HG02610 (cell line): ENCODE measurements around the gene AVL9.
A peak's percentile ranks its signal among the peaks of the same experiment; 100 is the strongest.
"Not testable (repeated sequence)": the region's sequence is repeated elsewhere in the genome, so short reads cannot be mapped to it uniquely, and the experiment has no call there.

ENCODE experiments used
- ATAC-seq: cut with Tn5 transposase; IDR thresholded peaks from one replicate; pipeline ENCODE4 v1.9.1; 2021; ENCODE audit warnings: mild to moderate bottlenecking, moderate library complexity; ENCODE audit not compliant: unreplicated experiment

AVL9 gene

DNA sequence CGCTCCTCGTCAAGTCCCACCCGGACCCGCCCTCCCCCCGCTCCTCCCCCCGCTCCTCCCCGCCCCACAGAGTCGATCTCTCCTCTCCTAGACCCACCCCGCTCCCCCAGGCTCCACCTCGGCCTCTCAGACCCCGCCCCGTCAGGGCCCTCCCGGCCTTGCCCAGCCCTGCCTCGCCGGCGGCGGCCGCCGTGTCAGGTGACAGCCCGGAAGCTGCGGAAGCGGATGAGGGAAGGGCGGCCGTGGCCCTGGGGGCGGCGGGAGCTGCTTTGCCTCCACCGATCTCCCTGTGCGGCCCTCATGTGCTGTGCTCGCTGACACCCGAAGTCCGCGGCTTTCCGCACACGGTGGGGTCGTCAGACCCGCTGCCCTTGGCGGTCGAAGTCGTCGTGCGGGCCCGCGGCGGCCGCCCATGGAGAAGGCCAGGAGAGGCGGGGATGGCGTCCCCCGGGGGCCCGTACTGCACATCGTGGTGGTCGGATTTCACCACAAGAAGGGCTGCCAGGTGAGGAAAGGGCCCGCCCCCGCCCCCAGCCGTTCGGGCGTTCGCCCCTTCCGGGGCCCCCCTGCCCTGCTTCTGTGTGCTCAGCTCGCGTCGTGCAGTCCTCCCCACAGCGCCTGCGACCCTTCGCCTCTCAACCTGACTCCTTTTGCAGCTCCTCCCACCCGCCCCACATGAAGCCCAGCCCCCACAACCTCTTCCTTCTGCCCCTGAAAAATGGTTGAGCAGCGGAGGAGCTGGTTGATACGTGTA lies at the start of gene AVL9:
TSS of gene AVL9 (plus strand) at position 192 of the 754 bp plus-strand sequence. CDS start at position 413, 221 bp downstream.
- peak; percentile 98 for ATAC-seq

GRCh38 chr7:32447218-32447617 lies 48.1 kb upstream of the AVL9 start:
- ATAC-seq: no peak

DNA sequence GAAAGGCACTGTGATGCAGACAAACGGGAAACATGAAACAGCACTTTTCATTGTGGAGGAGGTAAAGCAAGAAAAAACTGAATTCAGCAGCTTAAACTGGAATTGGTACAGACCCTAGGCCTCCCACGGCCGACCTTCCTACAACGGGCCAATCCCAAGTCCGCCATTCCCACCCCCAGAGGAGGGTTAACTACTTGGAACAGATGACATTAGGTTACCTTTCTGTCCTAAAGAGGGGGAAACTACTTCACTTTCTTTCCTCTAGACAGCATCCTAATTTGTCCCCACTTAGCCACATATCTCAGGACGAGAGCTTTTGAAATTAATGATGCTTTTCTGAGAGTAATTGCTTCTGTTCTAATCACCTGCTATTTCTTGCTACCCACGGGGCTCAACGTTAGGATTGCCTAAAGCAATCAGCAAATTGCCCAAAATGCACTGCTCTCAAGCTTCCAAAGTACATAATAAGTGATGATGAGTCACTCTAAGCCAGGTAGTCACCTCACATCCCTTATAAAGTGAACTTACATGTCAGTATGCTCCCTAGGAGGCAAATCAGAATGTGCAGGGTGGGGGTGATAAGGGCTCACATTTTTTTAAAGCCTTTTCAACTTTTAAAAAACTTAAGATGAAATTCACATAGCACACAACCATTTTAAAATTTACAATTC lies 41.8 kb upstream of the AVL9 start:
- no peak for ATAC-seq

DNA sequence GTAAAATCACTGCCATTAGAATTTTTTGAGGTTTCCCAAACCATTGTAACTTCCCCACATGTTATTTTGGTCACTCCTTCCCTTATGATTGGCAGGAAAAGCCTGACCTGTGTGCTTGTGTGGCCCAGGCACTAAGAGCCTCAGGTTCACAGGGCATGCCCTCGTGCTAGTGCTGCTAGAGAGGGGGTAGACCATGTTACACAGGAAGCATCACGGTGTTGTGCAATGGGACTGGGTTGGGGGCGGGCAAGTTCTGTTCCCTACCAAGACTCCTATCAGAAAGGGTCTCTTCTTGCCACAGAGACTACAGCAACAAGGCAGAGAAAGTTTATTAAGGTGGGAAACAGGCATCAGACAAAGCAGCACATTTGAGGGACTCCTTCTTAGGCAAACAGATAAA lies 37.3 kb upstream of the AVL9 start:
- no peak for ATAC-seq

DNA sequence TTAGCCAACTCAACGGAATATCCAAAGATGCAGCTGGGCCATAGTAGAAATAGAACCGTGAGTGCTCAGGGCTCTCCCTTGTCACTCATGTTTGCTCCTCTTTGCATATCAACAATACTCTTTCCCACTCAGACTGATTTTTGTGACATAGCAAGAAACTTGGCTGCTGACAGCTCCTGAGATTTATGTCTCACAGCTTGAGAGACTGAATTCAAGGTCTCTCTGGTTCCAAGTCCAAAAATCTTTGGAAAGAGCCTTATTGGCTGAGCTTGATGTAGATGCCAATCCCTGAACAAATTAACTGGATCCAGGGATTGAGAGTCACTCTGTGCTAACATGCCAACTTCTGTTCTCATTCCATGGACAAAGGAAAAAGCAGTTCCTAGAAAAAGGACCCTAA lies 35.5 kb upstream of the AVL9 start:
- ATAC-seq: no peak

- no peak for ATAC-seq
Observed at GRCh38 chr7:32461484-32461883, 33.8 kb upstream of the AVL9 start.

DNA sequence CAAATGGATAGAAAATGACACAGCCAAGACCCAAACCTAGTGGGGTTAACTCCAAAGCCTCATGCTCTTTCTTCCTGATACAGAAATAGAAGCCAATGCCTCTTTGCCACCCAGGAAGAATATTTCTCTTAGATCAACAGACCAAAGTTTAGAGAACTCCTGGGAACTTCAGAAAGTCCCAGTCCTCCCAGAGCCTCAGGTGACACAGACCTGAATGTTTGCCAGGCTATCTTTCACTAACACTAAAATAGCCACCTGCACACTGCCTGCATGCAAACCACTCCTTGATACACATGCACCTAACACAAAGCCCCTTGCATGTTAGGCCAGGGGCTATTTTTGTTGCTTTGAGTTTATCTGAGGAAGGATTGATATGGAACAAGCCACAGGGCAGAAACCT lies 32.8 kb upstream of the AVL9 start:
- no peak for ATAC-seq

DNA sequence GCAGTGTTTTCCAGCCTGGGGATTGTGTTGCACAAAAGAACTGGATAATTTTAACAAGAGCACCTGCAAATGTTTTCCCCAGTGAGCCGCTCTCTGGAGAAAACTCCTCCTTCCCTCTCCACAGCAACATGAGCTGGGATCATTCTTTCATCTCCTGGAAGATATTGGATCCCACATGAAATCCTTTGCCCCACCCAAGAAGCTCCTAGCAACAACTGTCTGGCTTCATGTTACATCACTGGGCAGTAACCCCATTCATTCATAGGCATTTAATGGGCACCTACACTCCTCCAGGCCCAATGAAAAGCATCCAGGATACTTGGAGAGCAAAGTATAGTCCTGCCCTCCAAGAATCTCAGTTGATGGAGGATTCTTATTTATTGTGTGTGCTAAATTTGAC lies 32.3 kb upstream of the AVL9 start:
- ATAC-seq: no peak

GRCh38 chr7:32464641-32465416 lies 30.5 kb upstream of the AVL9 start:
- ATAC-seq: not testable (repeated sequence)

GRCh38 chr7:32470004-32470403 lies 25.3 kb upstream of the AVL9 start:
- ATAC-seq: not testable (repeated sequence)

- ATAC-seq: no peak
Observed at GRCh38 chr7:32470871-32471270, 24.4 kb upstream of the AVL9 start.

GRCh38 chr7:32472015-32472414 lies 23.3 kb upstream of the AVL9 start:
- ATAC-seq: no peak

GRCh38 chr7:32474008-32474407 lies 21.3 kb upstream of the AVL9 start:
- ATAC-seq: no peak

DNA sequence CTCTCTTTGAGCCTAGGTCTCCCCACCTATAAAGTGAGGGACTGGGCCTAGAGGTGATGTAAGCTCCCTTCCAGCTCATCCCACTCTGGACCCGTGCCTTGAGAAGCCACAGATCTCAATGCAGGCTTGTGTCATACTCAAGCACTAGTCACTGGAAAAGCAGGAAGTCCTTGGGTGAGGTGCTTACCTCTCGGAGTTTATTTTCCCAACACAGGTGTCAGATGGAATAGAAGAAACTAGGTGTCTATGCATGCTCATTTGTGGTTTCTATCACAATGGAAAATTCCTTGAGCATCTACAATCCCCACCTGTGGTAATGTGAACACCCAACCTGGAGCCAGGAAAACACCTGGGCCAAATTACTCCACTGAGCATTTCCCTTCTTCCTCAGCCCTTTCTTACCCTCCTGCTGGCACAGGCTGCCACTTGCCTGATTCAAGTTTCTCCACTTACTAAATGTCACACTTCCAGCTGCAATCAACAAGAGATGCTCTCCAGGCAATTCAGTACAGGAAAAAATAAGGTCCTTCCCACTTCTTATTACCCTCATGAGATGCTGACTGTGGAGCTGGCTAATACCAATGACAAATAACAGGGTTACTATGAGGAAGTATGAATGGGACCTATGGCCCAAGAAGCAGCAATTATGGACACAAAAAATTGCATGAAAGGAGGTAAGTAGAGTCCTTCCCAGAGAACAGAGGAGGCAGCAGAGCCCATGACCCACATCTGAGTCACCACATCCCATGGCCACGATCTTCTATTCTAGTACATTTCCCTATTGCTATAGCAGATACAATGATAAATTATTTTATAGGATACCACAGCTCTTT lies 18.3 kb upstream of the AVL9 start:
- no peak for ATAC-seq

- ATAC-seq: no peak
Observed at GRCh38 chr7:32477649-32477980, 17.7 kb upstream of the AVL9 start.

GRCh38 chr7:32479574-32480200 lies 15.6 kb upstream of the AVL9 start:
- ATAC-seq: no peak

- ATAC-seq: no peak
Observed at GRCh38 chr7:32481176-32481575, 14.1 kb upstream of the AVL9 start.

DNA sequence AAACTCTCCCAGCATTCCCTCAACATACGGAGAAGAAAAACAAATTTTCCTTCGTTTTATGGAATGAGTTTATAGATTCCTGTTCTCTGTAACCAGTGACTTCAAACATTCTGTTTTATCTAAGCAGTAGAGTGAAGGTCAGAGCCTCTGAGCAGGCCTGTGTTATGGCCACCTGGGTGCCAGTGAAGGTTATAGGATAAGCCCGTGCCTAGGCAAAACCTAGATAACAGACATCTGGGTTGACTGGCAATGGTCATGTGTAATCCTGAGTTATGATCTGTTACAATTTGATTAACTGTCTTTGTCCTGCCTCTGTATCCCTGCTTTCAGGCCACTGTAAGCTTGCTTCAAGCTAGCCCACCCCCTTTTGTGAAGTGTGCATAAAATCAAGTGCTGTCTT lies 13.4 kb upstream of the AVL9 start:
- no peak for ATAC-seq

DNA sequence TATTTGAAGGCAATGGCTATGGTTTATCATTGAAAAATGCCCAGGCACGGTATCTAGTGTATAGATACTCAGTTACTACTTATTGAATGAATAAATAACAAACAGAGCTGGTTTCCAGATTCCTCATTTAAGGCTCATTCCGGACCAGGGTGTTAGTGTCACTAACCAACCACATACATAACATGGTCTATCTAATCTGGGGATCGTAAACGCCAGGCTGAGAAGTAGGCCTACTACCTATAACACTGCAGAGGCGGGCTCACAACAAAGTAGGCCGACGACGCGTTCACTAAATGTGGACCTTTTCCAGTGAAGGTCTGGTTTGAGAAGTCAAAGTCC lies 5.5 kb upstream of the AVL9 start:
- ATAC-seq: peak; percentile 12

DNA sequence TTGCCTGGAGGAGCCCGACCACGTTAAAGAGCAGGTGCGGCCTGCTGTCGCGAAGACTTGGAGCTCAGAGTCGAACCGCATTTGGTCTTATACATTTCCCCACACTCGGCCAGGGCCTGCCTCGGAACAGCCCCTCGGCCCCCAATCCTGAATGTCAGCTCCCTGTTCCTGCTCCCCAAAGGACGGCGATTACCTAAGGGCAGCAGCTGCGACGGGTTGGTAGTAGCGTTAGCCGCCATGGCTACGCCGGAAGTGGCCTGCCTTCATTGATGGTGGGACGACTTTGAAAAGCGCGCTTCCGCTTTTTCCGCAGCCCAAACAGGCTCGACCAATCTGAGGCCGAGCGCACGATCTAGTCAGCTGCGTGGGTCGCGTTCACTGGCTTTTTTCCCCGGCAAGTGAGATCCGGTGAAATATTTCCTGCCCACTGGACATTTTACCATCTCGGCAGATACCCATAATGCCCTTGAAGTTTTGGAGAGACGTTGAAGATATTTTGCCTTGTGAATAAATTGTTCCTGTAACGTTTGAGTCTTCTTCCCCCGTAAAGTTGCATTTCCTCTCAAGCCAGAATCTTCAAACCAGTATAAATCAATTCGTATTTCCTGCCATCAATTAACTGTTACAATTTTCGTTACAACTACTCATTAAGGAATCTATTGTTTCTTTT lies 5.0 kb upstream of the AVL9 start, which contains the start of gene LSM5:
TSS of gene LSM5 (minus strand) at position 254 of the 670 bp plus-strand sequence. CDS start at position 239, 15 bp downstream.
- ATAC-seq: peak; percentile 78
